Retinal pigment epithelial cell (primary cell): ENCODE measurements around the gene DENND4A.

ENCODE experiments used
- DNase-seq: peaks from one replicate; pipeline ENCODE4 v3.0.0-alpha.2; 2010; ENCODE audit warnings: low read depth
- H3K4me3 ChIP-seq: 2 replicates; pipeline ENCODE4 v1.5.1; 2011; ENCODE audit warnings: mild to moderate bottlenecking, low read length, control low read depth, moderate library complexity
- TF ChIP-seq, protein P1 (sequence below): conservative IDR thresholded peaks from 2 replicates; pipeline ENCODE4 v1.5.1; 2011; ENCODE audit warnings: low read depth, low read length, control low read depth, inconsistent platforms

Gene DENND4A

GRCh38 chr15:65773386-65774111, 18.5 kb downstream of the DENND4A start:
- TF ChIP-seq, protein P1, sequence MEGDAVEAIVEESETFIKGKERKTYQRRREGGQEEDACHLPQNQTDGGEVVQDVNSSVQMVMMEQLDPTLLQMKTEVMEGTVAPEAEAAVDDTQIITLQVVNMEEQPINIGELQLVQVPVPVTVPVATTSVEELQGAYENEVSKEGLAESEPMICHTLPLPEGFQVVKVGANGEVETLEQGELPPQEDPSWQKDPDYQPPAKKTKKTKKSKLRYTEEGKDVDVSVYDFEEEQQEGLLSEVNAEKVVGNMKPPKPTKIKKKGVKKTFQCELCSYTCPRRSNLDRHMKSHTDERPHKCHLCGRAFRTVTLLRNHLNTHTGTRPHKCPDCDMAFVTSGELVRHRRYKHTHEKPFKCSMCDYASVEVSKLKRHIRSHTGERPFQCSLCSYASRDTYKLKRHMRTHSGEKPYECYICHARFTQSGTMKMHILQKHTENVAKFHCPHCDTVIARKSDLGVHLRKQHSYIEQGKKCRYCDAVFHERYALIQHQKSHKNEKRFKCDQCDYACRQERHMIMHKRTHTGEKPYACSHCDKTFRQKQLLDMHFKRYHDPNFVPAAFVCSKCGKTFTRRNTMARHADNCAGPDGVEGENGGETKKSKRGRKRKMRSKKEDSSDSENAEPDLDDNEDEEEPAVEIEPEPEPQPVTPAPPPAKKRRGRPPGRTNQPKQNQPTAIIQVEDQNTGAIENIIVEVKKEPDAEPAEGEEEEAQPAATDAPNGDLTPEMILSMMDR = no peak
- no peak for DNase-seq
- H3K4me3 ChIP-seq = no peak overlapping the region

DNA sequence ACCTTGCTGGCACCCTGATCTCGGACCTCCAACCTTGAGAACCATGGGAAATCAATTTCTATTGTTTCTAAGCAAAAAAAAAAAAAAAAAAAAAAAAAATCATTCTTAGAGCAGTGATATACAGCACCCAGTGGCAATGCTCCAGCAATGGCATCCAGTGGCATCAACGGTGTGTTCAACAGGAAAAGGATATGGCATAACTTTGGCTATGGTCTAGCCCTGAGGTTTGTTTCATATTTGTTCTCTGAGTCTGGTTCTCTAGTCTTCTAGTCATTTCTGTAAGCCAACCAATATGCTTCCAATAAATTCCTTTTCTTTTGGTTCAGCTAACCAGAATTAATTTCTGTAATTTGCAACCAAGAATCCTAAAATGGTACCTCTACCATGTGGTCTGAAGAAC, 19.2 kb downstream of the DENND4A start:
- no peak for DNase-seq
- TF ChIP-seq, protein P1 = no peak

GRCh38 chr15:65771870-65772269, 20.2 kb downstream of the DENND4A start:
- TF ChIP-seq, protein P1 = no peak
- no peak for DNase-seq

More for the DNA sequence above, 19.2 kb downstream of the DENND4A start:
- H3K4me3 ChIP-seq = no peak overlapping the region

GRCh38 chr15:65769482-65769881, 22.6 kb downstream of the DENND4A start:
- TF ChIP-seq, protein P1 = no peak
- DNase-seq = no peak
- no peak overlapping the region for H3K4me3 ChIP-seq

More at GRCh38 chr15:65771870-65772269, 20.2 kb downstream of the DENND4A start:
- H3K4me3 ChIP-seq = no peak overlapping the region

GRCh38 chr15:65767895-65768294, 24.2 kb downstream of the DENND4A start:
- TF ChIP-seq, protein P1 = no peak
- H3K4me3 ChIP-seq = no peak overlapping the region
- DNase-seq = no peak

GRCh38 chr15:65767264-65767595, 24.9 kb downstream of the DENND4A start:
- no peak overlapping the region for H3K4me3 ChIP-seq
- TF ChIP-seq, protein P1 = no peak
- DNase-seq = no peak
